GM12875 (cell line): ENCODE measurements around the gene APOBEC3B.

ENCODE experiments used
- H3K4me3 ChIP-seq: one replicate; pipeline ENCODE4 v1.5.1; 2011; ENCODE audit warnings: low read depth, low read length, control low read depth
- TF ChIP-seq, protein P1 (sequence below): IDR thresholded peaks from 2 replicates; pipeline ENCODE4 v1.5.1; 2011; ENCODE audit warnings: low read depth, mild to moderate bottlenecking, control low read depth, inconsistent platforms, low read length, moderate library complexity, borderline replicate concordance; ENCODE audit not compliant: insufficient read depth

APOBEC3B gene

DNA sequence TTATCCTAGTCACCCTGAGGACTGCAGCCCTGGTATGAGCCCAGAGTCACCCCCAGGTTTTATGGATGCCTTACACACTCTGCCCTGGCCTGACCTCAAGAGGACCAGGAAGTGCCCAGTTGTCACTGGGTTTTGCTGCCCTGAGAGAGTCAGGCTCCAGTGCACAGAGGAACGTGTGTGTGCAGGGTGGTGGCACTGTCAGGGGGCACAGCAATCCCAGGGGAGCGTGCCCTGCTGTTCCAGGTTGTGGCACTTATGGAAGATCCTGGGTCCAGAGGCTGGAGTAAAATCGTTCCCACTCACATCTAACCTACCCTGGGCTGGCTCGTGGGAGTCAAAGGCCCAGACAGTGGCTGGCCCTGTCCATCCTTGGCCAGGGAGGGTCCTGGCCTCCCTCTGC is 17.2 kb upstream of the APOBEC3B start:
- no peak overlapping the region for H3K4me3 ChIP-seq
- TF ChIP-seq, protein P1, sequence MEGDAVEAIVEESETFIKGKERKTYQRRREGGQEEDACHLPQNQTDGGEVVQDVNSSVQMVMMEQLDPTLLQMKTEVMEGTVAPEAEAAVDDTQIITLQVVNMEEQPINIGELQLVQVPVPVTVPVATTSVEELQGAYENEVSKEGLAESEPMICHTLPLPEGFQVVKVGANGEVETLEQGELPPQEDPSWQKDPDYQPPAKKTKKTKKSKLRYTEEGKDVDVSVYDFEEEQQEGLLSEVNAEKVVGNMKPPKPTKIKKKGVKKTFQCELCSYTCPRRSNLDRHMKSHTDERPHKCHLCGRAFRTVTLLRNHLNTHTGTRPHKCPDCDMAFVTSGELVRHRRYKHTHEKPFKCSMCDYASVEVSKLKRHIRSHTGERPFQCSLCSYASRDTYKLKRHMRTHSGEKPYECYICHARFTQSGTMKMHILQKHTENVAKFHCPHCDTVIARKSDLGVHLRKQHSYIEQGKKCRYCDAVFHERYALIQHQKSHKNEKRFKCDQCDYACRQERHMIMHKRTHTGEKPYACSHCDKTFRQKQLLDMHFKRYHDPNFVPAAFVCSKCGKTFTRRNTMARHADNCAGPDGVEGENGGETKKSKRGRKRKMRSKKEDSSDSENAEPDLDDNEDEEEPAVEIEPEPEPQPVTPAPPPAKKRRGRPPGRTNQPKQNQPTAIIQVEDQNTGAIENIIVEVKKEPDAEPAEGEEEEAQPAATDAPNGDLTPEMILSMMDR, result no peak

DNA sequence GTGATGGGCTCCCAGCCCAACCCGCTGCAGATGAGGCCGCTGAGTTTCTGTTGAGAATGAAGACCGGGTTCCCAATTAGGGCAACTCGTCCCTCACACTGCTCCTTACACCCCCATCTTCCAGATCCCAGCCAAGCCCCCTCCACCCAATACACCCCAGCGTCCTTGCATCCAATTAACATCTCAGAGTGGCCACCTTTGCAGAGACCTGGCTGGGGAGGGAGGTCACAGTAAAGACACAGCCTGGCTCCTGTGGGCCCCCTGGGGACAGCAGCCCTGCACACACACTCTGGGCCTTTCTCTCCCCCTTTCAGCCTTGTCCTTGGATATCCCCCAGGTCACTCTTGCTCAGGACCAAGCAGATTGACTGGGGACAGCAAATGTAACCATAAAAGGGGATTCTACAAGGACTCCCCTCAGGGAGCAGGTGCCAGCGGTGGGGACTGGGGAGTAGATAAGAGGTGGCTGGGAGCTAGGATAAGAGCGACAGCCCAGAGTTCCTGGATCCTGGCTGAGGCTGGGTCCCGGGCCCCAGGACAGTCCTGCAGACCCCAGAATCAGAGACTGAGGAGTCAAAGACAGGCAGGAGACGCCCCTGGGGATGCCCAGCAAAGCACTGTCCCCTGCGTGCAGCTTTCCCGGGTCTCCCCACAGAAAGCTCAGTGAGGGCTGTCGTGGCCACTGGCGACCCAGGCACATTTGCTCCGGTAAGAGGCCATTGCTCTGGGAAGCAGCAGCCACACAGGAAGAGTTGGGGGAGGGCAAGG is 16.4 kb upstream of the APOBEC3B start:
- TF ChIP-seq, protein P1, result no peak
- no peak overlapping the region for H3K4me3 ChIP-seq

DNA sequence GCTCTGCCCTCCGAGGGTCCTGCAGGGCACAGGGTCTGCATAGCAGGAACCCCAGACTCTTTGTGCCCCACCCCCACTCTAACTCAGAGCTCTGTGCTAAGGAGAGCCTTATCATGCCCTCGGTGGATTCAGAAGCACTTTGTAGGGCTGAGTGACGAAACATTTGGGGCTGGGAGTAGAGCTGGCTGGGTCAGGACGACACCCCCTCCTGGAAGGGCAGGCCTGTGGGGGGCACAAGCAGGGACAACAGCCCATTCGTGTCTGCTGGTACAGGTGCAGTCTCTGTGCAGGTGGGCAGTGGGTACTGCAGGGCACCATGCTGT is 15.8 kb upstream of the APOBEC3B start:
- TF ChIP-seq, protein P1, result no peak
- H3K4me3 ChIP-seq, result no peak overlapping the region

DNA sequence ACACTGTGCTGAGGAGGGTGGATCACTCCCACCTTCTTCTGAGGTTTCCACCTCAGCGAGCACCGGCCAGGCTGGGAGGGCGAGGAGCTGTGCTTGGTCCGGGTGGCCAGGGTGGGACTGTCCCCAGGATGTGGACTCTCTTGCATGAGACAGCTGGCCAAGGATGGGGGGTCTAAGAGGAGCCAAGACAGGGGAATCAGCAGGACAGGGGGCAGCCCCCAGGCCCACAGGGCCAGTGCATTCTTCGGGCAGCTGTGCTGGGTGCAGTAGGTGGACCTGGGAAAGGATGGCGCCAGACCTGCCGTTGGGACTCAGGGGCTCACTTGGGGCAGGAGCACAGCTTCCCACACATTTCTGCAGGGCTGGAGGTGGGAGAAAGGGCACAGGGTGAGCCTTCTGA is 15.2 kb upstream of the APOBEC3B start:
- no peak overlapping the region for H3K4me3 ChIP-seq
- TF ChIP-seq, protein P1, result no peak

DNA sequence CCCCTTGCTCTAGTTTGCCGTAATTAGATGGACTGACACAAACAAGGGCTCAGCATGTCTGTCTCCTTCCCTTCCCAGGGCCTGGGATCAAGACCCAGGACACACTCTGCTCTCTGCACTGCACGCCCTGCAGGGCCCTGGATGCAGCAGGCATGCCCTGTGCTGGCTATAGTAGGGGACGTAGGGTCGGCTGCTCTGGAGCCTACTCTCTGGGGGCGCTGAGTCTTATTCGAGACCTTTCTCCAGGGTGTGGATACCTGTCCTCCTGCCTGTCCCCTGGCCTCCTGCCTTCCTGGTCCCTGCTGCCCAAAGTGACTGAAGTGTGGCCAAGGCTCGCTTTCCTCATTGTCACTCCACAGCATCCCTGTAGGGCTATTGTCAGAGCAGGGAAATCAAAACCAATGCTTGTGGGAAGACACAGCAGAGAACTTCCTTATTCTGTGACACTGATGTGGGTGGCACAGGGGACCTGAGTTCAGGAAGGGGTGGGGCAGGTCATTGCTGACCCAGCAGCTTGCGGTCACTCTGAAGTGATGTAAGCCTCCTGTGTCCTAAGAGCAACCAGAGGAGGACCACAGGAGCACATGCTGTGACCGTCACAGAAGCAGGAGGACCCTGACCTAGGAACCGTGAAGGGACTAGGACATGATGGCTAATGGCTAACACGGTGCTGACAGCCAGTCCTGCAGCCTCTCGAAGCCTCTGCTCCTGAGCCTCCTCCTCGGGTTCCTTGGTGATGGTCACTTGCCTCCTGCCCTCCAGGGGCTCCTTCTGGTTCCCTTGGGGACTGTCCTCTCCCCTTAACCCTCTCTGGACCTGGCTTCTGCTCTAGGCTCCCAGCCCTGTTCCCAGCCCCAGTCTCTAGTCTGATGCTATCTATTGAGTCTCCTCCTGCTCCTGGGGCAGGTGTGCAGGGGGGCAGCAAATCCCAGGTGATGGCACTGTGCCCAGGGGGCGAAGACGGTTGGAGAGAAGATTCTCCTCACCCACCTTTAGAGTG is 14.4 kb upstream of the APOBEC3B start:
- TF ChIP-seq, protein P1, result no peak

DNA sequence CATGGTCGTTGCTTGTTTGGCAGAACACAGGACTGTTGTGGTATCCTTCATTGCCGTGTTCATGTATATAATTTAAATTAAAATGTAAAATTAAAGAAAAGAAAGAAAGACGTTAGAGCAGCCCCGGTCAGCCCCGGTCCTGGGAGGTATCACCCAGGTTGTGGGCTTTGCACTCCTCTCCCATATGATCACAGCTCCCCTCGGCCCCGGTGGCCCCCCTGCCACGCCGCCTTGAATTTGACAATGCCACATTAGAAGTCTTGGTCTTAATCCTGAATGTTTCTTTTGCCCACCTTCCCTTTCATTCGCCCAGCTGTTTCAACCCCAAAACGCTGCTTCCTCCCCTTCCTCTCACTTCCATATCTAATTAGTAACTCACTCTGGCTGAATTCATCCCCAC is 13.3 kb upstream of the APOBEC3B start:
- TF ChIP-seq, protein P1, result no peak
- no peak overlapping the region for H3K4me3 ChIP-seq

More for the DNA sequence above, 14.4 kb upstream of the APOBEC3B start:
- no peak overlapping the region for H3K4me3 ChIP-seq
